Caco-2 (cell line): ENCODE data around the gene TTC14. TPM values are rescaled to one million over a fixed set of nuclear protein-coding genes. Genes with fewer than 3 reads are reported as not detected.

Experiments used
- BruUV-seq: library from RNA; stranded (reverse); fragments of 400-500 nt; replicated peaks from 2 replicates; lab custom pipeline; 2021; lab: Mats Ljungman, UMichigan
- CTCF ChIA-PET: fragments of 300-600 bp; sonication (Branson Sonifier 250); formaldehyde crosslinking; loops from one replicate; lab custom pipeline; 2022; ENCODE audit warnings: antibody characterized with exemption; lab: Charles Lee
- POLR2A ChIA-PET: fragments of 300-600 bp; sonication (Branson Sonifier 250); formaldehyde crosslinking; loops from one replicate; lab custom pipeline; 2022; ENCODE audit warnings: antibody characterized with exemption; lab: Charles Lee
- DNase-seq, 2 experiments: peaks; one replicate each; pipeline versions ENCODE4 v3.0.0 to v3.0.0-alpha.2; 2020 to 2022
- H3K27me3 ChIP-seq: replicated peaks from 2 replicates; pipeline ENCODE4 v1.6.0; 2011; ENCODE audit warnings: low read length; ENCODE audit not compliant: control insufficient read depth, insufficient read depth
- H3K36me3 ChIP-seq: 2 replicates; pipeline ENCODE4 v1.5.1; 2011; ENCODE audit warnings: low read length; ENCODE audit not compliant: control insufficient read depth, insufficient read depth
- H3K4me1 ChIP-seq: fragments of 250-450 bp; sonication (Bioruptor Pico); 2 replicates; pipeline ENCODE4 v1.5.1; 2020; ENCODE audit warnings: mild to moderate bottlenecking
- H3K4me3 ChIP-seq: 2 replicates; pipeline ENCODE4 v1.5.1; 2011; ENCODE audit warnings: low read depth, mild to moderate bottlenecking, control low read depth, low read length
- H3K9me3 ChIP-seq: fragments of 250-450 bp; sonication (Bioruptor Pico); 2 replicates; pipeline ENCODE4 v1.5.1; 2020; ENCODE audit warnings: mild to moderate bottlenecking, moderate library complexity
- H3K27ac Mint-ChIP-seq: one replicate; pipeline ENCODE4 v1.8.0; 2022; ENCODE audit warnings: mixed read lengths; ENCODE audit not compliant: unreplicated experiment
- H3K27me3 Mint-ChIP-seq: one replicate; pipeline ENCODE4 v1.8.0; 2022; ENCODE audit warnings: mixed read lengths; ENCODE audit not compliant: insufficient read depth, unreplicated experiment
- H3K36me3 Mint-ChIP-seq: one replicate; pipeline ENCODE4 v1.8.0; 2022; ENCODE audit warnings: mild to moderate bottlenecking, mixed read lengths; ENCODE audit not compliant: insufficient read depth, unreplicated experiment
- H3K4me1 Mint-ChIP-seq: one replicate; pipeline ENCODE4 v1.8.0; 2022; ENCODE audit warnings: low read depth, mixed read lengths; ENCODE audit not compliant: unreplicated experiment
- H3K4me3 Mint-ChIP-seq: one replicate; pipeline ENCODE4 v1.8.0; 2022; ENCODE audit warnings: mild to moderate bottlenecking, moderate library complexity, mixed read lengths; ENCODE audit not compliant: unreplicated experiment
- H3K9me3 Mint-ChIP-seq: one replicate; pipeline ENCODE4 v1.8.0; 2022; ENCODE audit warnings: mixed read lengths; ENCODE audit not compliant: unreplicated experiment
- CTCF ChIP-seq, 2 experiments: fragments of 200-600 bp in 1 of 2; IDR thresholded peaks; 1 replicate in 1 of 2; 2 replicates in 1 of 2; pipeline versions ENCODE4 v1.5.1 to v1.8.0; 2011 to 2022; ENCODE audit warnings: antibody characterized with exemption in 1 of 2, control low read depth in 1 of 2, inconsistent platforms in 1 of 2, low read depth in 1 of 2, low read length in 1 of 2, mild to moderate bottlenecking in 1 of 2, moderate library complexity in 1 of 2; ENCODE audit not compliant: insufficient read depth in 1 of 2, severe bottlenecking in 1 of 2, unreplicated experiment in 1 of 2
- intact Hi-C: fragments of 100-400 bp; cut with micrococcal nuclease; formaldehyde crosslinking; loops from one replicate; pipeline ENCODE4 v1.10.0; 2022; ENCODE audit not compliant: unreplicated experiment
- total RNA-seq: library from RNA; stranded (reverse); gene quantifications from 2 replicates; pipeline ENCODE4 v1.2.3, GENCODE V29; 2022

The TTC14 gene
- total RNA-seq, 1 experiment from 2014 or later = 39.7 TPM

GRCh38 chr3:180646187-180646790 lies 44.3 kb downstream of the TTC14 start:
- TF ChIP-seq CTCF (IDR thresholded peaks at IDR 0.05; ENCODE audit: insufficient read depth in 1 of 2, low read depth in 1 of 2, low read length in 1 of 2, severe bottlenecking in 1 of 2, unreplicated experiment in 1 of 2) = peak in 1 of 2 experiments; percentile 34
- Histone ChIP-seq H3K27me3 (no peaks in the 10 kb centered on the region), H3K4me1 (no peaks in the 10 kb centered on the region), H3K36me3 (no peaks in the 10 kb centered on the region), H3K9me3 (no peaks in the 10 kb centered on the region), H3K4me3 (no peak overlapping the region)
- CTCF ChIA-PET = no interaction called here
- Mint-ChIP-seq H3K9me3 (no peaks in the 10 kb centered on the region), H3K27ac (no peak overlapping the region), H3K36me3 (no peaks in the 10 kb centered on the region), H3K27me3 (peaks cover 3% of the 10 kb centered on the region), H3K4me1 (no peaks in the 10 kb centered on the region), H3K4me3 (no peak overlapping the region)
- POLR2A ChIA-PET = no interaction called here
- no peak for DNase-seq
- BruUV-seq = no TSS peak
- intact Hi-C loops = no loop called here

- Histone ChIP-seq H3K27me3 (no peaks in the 10 kb centered on the region), H3K4me1 (no peaks in the 10 kb centered on the region), H3K36me3 (no peaks in the 10 kb centered on the region), H3K4me3 (no peak overlapping the region), H3K9me3 (no peaks in the 10 kb centered on the region)
- no peak overlapping the region for H3K27ac Mint-ChIP-seq
- intact Hi-C loops = no loop called here
- no peaks in the 10 kb centered on the region for H3K36me3 Mint-ChIP-seq
- no peaks in the 10 kb centered on the region for H3K4me1 Mint-ChIP-seq
- H3K27me3 Mint-ChIP-seq = peaks cover 4% of the 10 kb centered on the region
- CTCF ChIA-PET = no interaction called here
- no peaks in the 10 kb centered on the region for H3K9me3 Mint-ChIP-seq
- no peak for DNase-seq
- TF ChIP-seq CTCF (IDR thresholded peaks at IDR 0.05; ENCODE audit: insufficient read depth in 1 of 2, low read depth in 1 of 2, low read length in 1 of 2, severe bottlenecking in 1 of 2, unreplicated experiment in 1 of 2) = no peak
- no peak overlapping the region for H3K4me3 Mint-ChIP-seq
- BruUV-seq = no TSS peak
- POLR2A ChIA-PET = no interaction called here
Observed at GRCh38 chr3:180656406-180656805, 54.4 kb downstream of the TTC14 start.

DNA sequence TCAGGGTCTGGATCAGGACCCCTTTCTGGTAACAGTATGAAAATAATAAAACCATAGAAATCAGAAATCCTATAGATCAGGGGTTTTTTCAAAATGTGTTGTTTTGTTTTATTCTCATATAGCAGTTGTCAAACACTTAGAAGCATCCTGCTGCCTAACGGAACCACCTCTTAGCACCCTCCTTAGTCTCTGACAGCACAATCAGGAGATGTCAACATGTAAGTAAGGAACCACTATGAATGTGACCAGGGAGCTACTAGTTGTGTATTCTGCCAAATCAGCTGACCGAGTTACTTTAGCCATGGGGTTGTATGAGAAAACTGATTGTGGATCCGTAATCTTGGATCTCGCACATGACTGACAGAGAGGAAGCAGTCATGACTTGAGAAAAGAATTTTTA lies 55.1 kb downstream of the TTC14 start:
- Mint-ChIP-seq H3K9me3 (no peaks in the 10 kb centered on the region), H3K36me3 (no peaks in the 10 kb centered on the region), H3K27me3 (peaks cover 4% of the 10 kb centered on the region), H3K27ac (no peak overlapping the region), H3K4me1 (no peaks in the 10 kb centered on the region), H3K4me3 (no peak overlapping the region)
- Histone ChIP-seq H3K9me3 (no peaks in the 10 kb centered on the region), H3K4me1 (no peaks in the 10 kb centered on the region), H3K4me3 (no peak overlapping the region), H3K27me3 (no peaks in the 10 kb centered on the region), H3K36me3 (no peaks in the 10 kb centered on the region)
- DNase-seq = no peak
- ChIA-PET CTCF (interaction anchor here (0.6 kb wide), 1 partner anchor 38 kb away, joined by 3 read pairs; no protein-coding TSS in a partner anchor), POLR2A (no interaction called here)
- no TSS peak for BruUV-seq
- no peak for TF ChIP-seq CTCF (IDR thresholded peaks at IDR 0.05; ENCODE audit: insufficient read depth in 1 of 2, low read depth in 1 of 2, low read length in 1 of 2, severe bottlenecking in 1 of 2, unreplicated experiment in 1 of 2)
- intact Hi-C loops = no loop called here

Other genes with a start within 250 kb of the TTC14 start
- gene CCDC39, start 77.3 kb downstream of the TTC14 start, total RNA-seq = not detected in 2 replicates